C4-2B (cell line): Measurements from ENCODE around the gene SOD2.
"Not testable (repeated sequence)": the region's sequence is repeated elsewhere in the genome, so short reads cannot be mapped to it uniquely, and the experiment has no call there.

ENCODE experiments used
- ZFX ChIP-seq: fragments of 450-650 bp; IDR thresholded peaks from 2 replicates; pipeline ENCODE4 v1.6.1; 2017
- TF ChIP-seq, protein P1 (sequence below): fragments of 450-650 bp; conservative IDR thresholded peaks from 2 replicates; pipeline ENCODE4 v1.5.1; 2017; ENCODE audit warnings: mild to moderate bottlenecking

DNA sequence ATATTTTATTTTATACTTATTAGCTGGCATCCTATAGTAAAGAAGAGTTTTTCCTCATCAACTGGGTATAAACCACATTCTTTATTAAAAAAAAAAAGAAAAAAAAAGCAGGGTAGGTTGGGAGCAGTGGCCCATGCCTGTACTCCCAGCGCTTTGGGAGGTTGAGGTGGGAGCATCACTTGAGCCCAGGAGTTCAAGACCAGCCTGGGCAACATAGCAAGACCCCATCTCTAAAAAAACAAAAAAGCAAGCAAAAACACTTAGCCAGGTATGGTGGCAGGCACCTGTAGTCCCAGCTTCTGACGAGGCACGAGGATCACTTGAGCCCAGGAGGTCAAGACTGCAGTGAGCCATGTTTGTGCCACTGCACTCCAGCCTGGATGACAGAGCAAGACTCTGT, 28.9 kb upstream of the SOD2 start:
- TF ChIP-seq, protein P1, sequence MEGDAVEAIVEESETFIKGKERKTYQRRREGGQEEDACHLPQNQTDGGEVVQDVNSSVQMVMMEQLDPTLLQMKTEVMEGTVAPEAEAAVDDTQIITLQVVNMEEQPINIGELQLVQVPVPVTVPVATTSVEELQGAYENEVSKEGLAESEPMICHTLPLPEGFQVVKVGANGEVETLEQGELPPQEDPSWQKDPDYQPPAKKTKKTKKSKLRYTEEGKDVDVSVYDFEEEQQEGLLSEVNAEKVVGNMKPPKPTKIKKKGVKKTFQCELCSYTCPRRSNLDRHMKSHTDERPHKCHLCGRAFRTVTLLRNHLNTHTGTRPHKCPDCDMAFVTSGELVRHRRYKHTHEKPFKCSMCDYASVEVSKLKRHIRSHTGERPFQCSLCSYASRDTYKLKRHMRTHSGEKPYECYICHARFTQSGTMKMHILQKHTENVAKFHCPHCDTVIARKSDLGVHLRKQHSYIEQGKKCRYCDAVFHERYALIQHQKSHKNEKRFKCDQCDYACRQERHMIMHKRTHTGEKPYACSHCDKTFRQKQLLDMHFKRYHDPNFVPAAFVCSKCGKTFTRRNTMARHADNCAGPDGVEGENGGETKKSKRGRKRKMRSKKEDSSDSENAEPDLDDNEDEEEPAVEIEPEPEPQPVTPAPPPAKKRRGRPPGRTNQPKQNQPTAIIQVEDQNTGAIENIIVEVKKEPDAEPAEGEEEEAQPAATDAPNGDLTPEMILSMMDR: not testable (repeated sequence)
- TF ChIP-seq ZFX: not testable (repeated sequence)
